ENCODE measurements around the gene RBM12.
"Not testable (repeated sequence)": the region's sequence is repeated elsewhere in the genome, so short reads cannot be mapped to it uniquely, and the experiment has no call there.

Gene RBM12, protein sequence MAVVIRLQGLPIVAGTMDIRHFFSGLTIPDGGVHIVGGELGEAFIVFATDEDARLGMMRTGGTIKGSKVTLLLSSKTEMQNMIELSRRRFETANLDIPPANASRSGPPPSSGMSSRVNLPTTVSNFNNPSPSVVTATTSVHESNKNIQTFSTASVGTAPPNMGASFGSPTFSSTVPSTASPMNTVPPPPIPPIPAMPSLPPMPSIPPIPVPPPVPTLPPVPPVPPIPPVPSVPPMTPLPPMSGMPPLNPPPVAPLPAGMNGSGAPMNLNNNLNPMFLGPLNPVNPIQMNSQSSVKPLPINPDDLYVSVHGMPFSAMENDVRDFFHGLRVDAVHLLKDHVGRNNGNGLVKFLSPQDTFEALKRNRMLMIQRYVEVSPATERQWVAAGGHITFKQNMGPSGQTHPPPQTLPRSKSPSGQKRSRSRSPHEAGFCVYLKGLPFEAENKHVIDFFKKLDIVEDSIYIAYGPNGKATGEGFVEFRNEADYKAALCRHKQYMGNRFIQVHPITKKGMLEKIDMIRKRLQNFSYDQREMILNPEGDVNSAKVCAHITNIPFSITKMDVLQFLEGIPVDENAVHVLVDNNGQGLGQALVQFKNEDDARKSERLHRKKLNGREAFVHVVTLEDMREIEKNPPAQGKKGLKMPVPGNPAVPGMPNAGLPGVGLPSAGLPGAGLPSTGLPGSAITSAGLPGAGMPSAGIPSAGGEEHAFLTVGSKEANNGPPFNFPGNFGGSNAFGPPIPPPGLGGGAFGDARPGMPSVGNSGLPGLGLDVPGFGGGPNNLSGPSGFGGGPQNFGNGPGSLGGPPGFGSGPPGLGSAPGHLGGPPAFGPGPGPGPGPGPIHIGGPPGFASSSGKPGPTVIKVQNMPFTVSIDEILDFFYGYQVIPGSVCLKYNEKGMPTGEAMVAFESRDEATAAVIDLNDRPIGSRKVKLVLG

DNA sequence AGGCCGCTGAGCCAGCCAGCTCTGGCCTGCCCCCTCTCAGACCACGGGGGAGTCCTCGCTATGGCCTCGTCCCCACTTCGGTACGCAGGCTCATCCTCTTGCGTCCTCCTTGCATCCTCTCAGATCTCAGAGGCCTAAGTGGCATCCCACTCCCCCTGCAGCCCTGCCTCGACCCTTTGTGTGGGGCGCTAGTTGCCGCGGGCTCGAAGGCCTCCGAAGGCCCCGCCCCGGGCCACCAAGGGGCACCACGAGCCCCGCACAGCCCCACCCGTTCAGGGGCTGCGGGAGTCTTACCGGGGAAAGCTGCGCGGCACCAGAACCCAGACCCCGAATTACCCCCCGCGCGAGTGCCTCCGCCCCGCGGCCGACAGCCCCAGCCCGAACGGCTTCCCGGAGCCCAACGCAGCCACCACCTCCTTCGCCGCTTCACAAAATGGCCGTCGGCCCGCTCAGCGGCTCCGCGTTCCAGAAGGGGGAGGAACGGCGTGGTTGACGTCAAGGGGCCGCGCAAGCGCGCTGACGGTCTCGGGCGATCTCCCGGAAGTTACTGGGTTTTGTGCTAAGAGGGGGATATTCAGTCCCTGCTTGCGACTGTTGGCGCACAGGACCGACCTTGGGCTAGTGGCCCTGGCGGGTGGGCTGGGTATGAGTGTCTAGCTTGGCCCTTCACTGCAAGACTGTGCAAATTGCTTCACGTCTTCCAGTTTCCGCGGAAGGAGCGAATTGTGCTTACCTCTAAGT, at the start of gene RBM12, which contains the start of gene CPNE1:
TSS of gene RBM12 (minus strand) at position 435 of the 741 bp plus-strand sequence. CDS start 9,578 bp downstream, outside the sequence.
TSS of gene CPNE1 (minus strand) at position 435 of the 741 bp plus-strand sequence. CDS start 31,977 bp downstream, outside the sequence.
- H3K9me3 ChIP-seq (ENCODE audit: control insufficient read depth, insufficient read depth, low read depth, low read length): no peaks in the 10 kb centered on the region; the same call in 1 of the 2 replicates
- H3K4me1 ChIP-seq (ENCODE audit: control insufficient read depth, insufficient read depth, low read length): peaks cover 17% of the 10 kb centered on the region
- peak within 1 kb of the TSS; percentile 90 for H3K9ac ChIP-seq (ENCODE audit: low read length)
- H3K27me3 ChIP-seq (ENCODE audit: control insufficient read depth, insufficient read depth, low read length): no peaks in the 10 kb centered on the region
- peaks cover 12% of the 10 kb centered on the region for H3K36me3 ChIP-seq (ENCODE audit: control insufficient read depth, insufficient read depth, low read length)
- H3K4me3 ChIP-seq (ENCODE audit: low read depth, low read length): peak within 1 kb of the TSS; percentile 86
- H3K27ac ChIP-seq (ENCODE audit: low read depth, low read length): peak within 1 kb of the TSS; percentile 92

- H3K36me3 ChIP-seq (ENCODE audit: control insufficient read depth, insufficient read depth, low read length): peaks cover 99% of the 10 kb centered on the region
- H3K27ac ChIP-seq (ENCODE audit: low read depth, low read length): no peak overlapping the region
- no peaks in the 10 kb centered on the region for H3K27me3 ChIP-seq (ENCODE audit: control insufficient read depth, insufficient read depth, low read length)
- H3K9ac ChIP-seq (ENCODE audit: low read length): no peak overlapping the region
- no peak overlapping the region for H3K4me3 ChIP-seq (ENCODE audit: low read depth, low read length)
- H3K4me1 ChIP-seq (ENCODE audit: control insufficient read depth, insufficient read depth, low read length): no peaks in the 10 kb centered on the region
- H3K9me3 ChIP-seq (ENCODE audit: control insufficient read depth, insufficient read depth, low read depth, low read length): no peaks in the 10 kb centered on the region
These were observed 49.4 kb upstream of the RBM12 start for GRCh38 chr20:35714127-35714526.

GRCh38 chr20:35713120-35713519, 48.4 kb upstream of the RBM12 start:
- not testable (repeated sequence) for H3K4me1 ChIP-seq (ENCODE audit: control insufficient read depth, insufficient read depth, low read length); H3K27ac ChIP-seq (ENCODE audit: low read depth, low read length); H3K9ac ChIP-seq (ENCODE audit: low read length); H3K9me3 ChIP-seq (ENCODE audit: control insufficient read depth, insufficient read depth, low read depth, low read length); H3K27me3 ChIP-seq (ENCODE audit: control insufficient read depth, insufficient read depth, low read length); H3K4me3 ChIP-seq (ENCODE audit: low read depth, low read length)
- peaks cover 99% of the 10 kb centered on the region for H3K36me3 ChIP-seq (ENCODE audit: control insufficient read depth, insufficient read depth, low read length)

- H3K4me3 ChIP-seq (ENCODE audit: low read depth, low read length): no peak overlapping the region
- H3K27ac ChIP-seq (ENCODE audit: low read depth, low read length): no peak overlapping the region
- no peaks in the 10 kb centered on the region for H3K4me1 ChIP-seq (ENCODE audit: control insufficient read depth, insufficient read depth, low read length)
- no peaks in the 10 kb centered on the region for H3K27me3 ChIP-seq (ENCODE audit: control insufficient read depth, insufficient read depth, low read length)
- peaks cover 99% of the 10 kb centered on the region for H3K36me3 ChIP-seq (ENCODE audit: control insufficient read depth, insufficient read depth, low read length)
- no peak overlapping the region for H3K9ac ChIP-seq (ENCODE audit: low read length)
- H3K9me3 ChIP-seq (ENCODE audit: control insufficient read depth, insufficient read depth, low read depth, low read length): no peaks in the 10 kb centered on the region
These were observed 47.0 kb upstream of the RBM12 start for GRCh38 chr20:35711588-35712209.

DNA sequence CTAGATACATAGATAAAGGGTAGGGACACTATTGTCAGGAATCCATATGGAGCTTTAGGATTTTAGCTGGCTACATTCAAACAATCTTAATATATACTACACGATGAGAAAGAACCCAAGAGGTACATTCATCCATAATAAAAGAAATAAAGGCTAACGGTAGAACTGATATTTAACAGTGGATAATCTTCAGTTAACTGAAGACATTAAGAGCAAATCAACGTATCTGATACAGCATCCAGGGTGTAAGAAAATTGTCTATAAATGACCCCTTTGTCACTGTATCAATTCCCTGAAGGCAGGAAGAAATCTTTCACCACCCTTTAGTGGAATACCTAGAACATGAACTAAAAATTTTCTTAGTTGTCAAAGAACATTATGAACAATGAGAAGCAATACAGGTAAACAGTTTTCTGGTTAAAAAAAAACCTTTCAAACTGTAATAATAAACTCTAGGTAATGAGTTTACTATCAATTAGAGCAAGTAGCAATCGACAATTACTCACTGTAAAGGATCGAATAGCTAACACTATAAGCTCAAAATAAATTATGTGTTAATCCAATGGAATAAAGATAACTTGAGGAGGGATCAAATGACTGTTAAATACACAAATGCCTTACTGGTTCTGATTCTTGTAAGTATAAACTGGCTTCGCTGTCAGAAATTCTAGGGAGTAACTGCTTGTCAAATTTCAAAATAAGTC, 46.3 kb upstream of the RBM12 start:
- no peak overlapping the region for H3K27ac ChIP-seq (ENCODE audit: low read depth, low read length)

DNA sequence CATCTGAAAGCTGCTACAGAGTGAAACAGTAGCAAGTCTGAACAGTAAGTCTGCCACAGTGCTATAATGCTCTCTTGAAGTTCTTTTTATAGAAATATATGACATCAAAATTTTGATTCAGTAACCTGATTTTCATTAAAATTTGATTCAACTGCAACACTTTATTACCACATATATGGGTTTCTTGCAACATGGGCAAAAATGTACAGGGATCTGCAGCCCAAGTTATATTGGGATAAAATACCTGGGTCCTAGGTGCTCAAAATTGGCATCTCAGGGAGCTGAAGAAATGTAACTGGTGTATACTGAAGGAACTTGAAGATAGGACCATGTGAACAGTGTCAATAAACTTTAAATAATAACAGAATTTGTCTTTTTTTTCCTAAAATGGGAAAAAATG, 45.3 kb upstream of the RBM12 start:
- H3K36me3 ChIP-seq (ENCODE audit: control insufficient read depth, insufficient read depth, low read length): peaks cover 99% of the 10 kb centered on the region
- H3K9me3 ChIP-seq (ENCODE audit: control insufficient read depth, insufficient read depth, low read depth, low read length): no peaks in the 10 kb centered on the region
- no peak overlapping the region for H3K4me3 ChIP-seq (ENCODE audit: low read depth, low read length)
- H3K9ac ChIP-seq (ENCODE audit: low read length): no peak overlapping the region
- no peaks in the 10 kb centered on the region for H3K4me1 ChIP-seq (ENCODE audit: control insufficient read depth, insufficient read depth, low read length)
- no peaks in the 10 kb centered on the region for H3K27me3 ChIP-seq (ENCODE audit: control insufficient read depth, insufficient read depth, low read length)
- H3K27ac ChIP-seq (ENCODE audit: low read depth, low read length): no peak overlapping the region

More for the DNA sequence above, 46.3 kb upstream of the RBM12 start:
- H3K9ac ChIP-seq (ENCODE audit: low read length): no peak overlapping the region
- H3K4me1 ChIP-seq (ENCODE audit: control insufficient read depth, insufficient read depth, low read length): no peaks in the 10 kb centered on the region
- H3K9me3 ChIP-seq (ENCODE audit: control insufficient read depth, insufficient read depth, low read depth, low read length): no peaks in the 10 kb centered on the region
- H3K27me3 ChIP-seq (ENCODE audit: control insufficient read depth, insufficient read depth, low read length): no peaks in the 10 kb centered on the region
- no peak overlapping the region for H3K4me3 ChIP-seq (ENCODE audit: low read depth, low read length)
- peaks cover 99% of the 10 kb centered on the region for H3K36me3 ChIP-seq (ENCODE audit: control insufficient read depth, insufficient read depth, low read length)

- Histone ChIP-seq H3K9ac (ENCODE audit: low read length) (no peak overlapping the region), H3K9me3 (ENCODE audit: control insufficient read depth, insufficient read depth, low read depth, low read length) (no peaks in the 10 kb centered on the region), H3K27ac (ENCODE audit: low read depth, low read length) (no peak overlapping the region), H3K27me3 (ENCODE audit: control insufficient read depth, insufficient read depth, low read length) (no peaks in the 10 kb centered on the region), H3K4me3 (ENCODE audit: low read depth, low read length) (no peak overlapping the region), H3K36me3 (ENCODE audit: control insufficient read depth, insufficient read depth, low read length) (peaks cover 99% of the 10 kb centered on the region), H3K4me1 (ENCODE audit: control insufficient read depth, insufficient read depth, low read length) (no peaks in the 10 kb centered on the region)
These were observed 44.6 kb upstream of the RBM12 start for GRCh38 chr20:35709259-35709658.

DNA sequence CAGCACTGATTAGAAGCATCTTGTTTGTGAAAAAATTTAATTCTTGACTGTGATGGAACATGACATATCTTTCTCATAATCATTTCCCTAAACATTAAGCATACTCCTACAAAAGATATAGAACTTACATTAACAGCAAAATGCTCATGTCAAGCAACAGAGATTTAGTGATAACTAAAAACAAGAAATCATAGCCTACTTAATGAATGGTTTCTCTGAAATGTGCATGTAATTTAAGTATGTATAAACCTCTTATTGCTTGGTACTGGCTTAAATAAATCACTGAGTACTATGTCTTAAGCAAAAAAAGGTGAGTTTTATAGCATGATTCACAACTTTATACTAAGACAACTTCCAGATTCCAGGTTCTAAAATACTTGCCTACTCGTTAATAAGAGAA, 43.8 kb upstream of the RBM12 start:
- Histone ChIP-seq H3K27ac (ENCODE audit: low read depth, low read length) (no peak overlapping the region), H3K4me3 (ENCODE audit: low read depth, low read length) (no peak overlapping the region)

GRCh38 chr20:35706591-35707529, 42.2 kb upstream of the RBM12 start:
- H3K9me3 ChIP-seq (ENCODE audit: control insufficient read depth, insufficient read depth, low read depth, low read length); H3K9ac ChIP-seq (ENCODE audit: low read length); H3K4me3 ChIP-seq (ENCODE audit: low read depth, low read length); H3K27me3 ChIP-seq (ENCODE audit: control insufficient read depth, insufficient read depth, low read length); H3K4me1 ChIP-seq (ENCODE audit: control insufficient read depth, insufficient read depth, low read length); H3K27ac ChIP-seq (ENCODE audit: low read depth, low read length): not testable (repeated sequence)
- peaks cover 97% of the 10 kb centered on the region for H3K36me3 ChIP-seq (ENCODE audit: control insufficient read depth, insufficient read depth, low read length)

More for the DNA sequence above, 43.8 kb upstream of the RBM12 start:
- Histone ChIP-seq H3K4me1 (ENCODE audit: control insufficient read depth, insufficient read depth, low read length) (no peaks in the 10 kb centered on the region), H3K9ac (ENCODE audit: low read length) (no peak overlapping the region), H3K9me3 (ENCODE audit: control insufficient read depth, insufficient read depth, low read depth, low read length) (no peaks in the 10 kb centered on the region), H3K36me3 (ENCODE audit: control insufficient read depth, insufficient read depth, low read length) (peaks cover 99% of the 10 kb centered on the region), H3K27me3 (ENCODE audit: control insufficient read depth, insufficient read depth, low read length) (no peaks in the 10 kb centered on the region)
